Effector memory CD4-positive, alpha-beta T cell (primary cell): Measurements from ENCODE around the gene DENND1A.

ENCODE experiments used
- DNase-seq, 3 donors: peaks; one replicate each; pipeline ENCODE4 v3.0.0-alpha.2; 2020
- H3K27ac ChIP-seq: 2 replicates; pipeline ENCODE4 v1.7.0; 2013; ENCODE audit warnings: mild to moderate bottlenecking, low read length, moderate library complexity; ENCODE audit not compliant: insufficient read depth, poor library complexity, severe bottlenecking
- H3K27me3 ChIP-seq: replicated peaks from 2 replicates; pipeline ENCODE4 v1.7.0; 2013; ENCODE audit warnings: mild to moderate bottlenecking, low read length; ENCODE audit not compliant: insufficient read depth, control insufficient read depth, poor library complexity, severe bottlenecking
- H3K36me3 ChIP-seq: 2 replicates; pipeline ENCODE4 v1.7.0; 2013; ENCODE audit warnings: mild to moderate bottlenecking, low read length, moderate library complexity; ENCODE audit not compliant: control insufficient read depth, insufficient read depth
- H3K4me1 ChIP-seq: 2 replicates; pipeline ENCODE4 v1.7.0; 2013; ENCODE audit warnings: low read length, mild to moderate bottlenecking; ENCODE audit not compliant: control insufficient read depth, insufficient read depth, poor library complexity, severe bottlenecking
- H3K4me3 ChIP-seq: 2 replicates; pipeline ENCODE4 v1.7.0; 2013; ENCODE audit warnings: low read length, low read depth, mild to moderate bottlenecking; ENCODE audit not compliant: insufficient read depth, poor library complexity, severe bottlenecking
- H3K9me3 ChIP-seq: 2 replicates; pipeline ENCODE4 v1.7.0; 2013; ENCODE audit warnings: mild to moderate bottlenecking, low read length, moderate library complexity; ENCODE audit not compliant: control insufficient read depth

The DENND1A gene

GRCh38 chr9:123470991-123471770 lies 458.7 kb downstream of the DENND1A start:
- no peak overlapping the region for H3K4me3 ChIP-seq
- no peak overlapping the region for H3K27ac ChIP-seq
- H3K36me3 ChIP-seq: no peaks in the 10 kb centered on the region
- H3K27me3 ChIP-seq: no peaks in the 10 kb centered on the region
- DNase-seq: no peak
- no peaks in the 10 kb centered on the region for H3K4me1 ChIP-seq
- H3K9me3 ChIP-seq: no peaks in the 10 kb centered on the region

GRCh38 chr9:123470121-123470782 lies 459.7 kb downstream of the DENND1A start:
- no peak for DNase-seq
- Histone ChIP-seq H3K9me3 (no peaks in the 10 kb centered on the region), H3K4me3 (no peak overlapping the region), H3K36me3 (no peaks in the 10 kb centered on the region), H3K27ac (no peak overlapping the region), H3K27me3 (no peaks in the 10 kb centered on the region), H3K4me1 (no peaks in the 10 kb centered on the region)

DNA sequence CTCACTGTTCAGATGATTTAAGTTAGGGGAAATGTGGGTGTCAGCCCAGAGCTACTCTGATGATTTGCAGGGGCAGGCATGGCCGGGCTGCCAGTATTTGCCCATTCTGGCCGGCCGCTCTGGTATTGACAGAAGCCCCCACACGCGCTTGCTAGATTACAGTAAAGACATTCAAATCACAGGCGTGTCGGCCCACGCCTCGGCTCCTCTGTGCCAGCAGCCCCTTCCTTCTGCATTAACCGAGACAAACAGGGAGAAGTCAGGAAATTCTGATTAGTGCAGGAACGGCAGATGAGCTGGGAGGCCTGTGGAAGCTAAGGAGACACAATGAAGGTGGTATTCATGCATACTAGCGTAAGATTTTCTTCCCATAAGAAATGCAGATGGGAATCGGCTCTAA lies 460.6 kb downstream of the DENND1A start:
- H3K4me3 ChIP-seq: no peak overlapping the region
- H3K27me3 ChIP-seq: no peaks in the 10 kb centered on the region
- DNase-seq: no peak
- H3K27ac ChIP-seq: no peak overlapping the region
- no peaks in the 10 kb centered on the region for H3K9me3 ChIP-seq
- H3K4me1 ChIP-seq: no peaks in the 10 kb centered on the region
- H3K36me3 ChIP-seq: no peaks in the 10 kb centered on the region

- Histone ChIP-seq H3K27ac (no peak overlapping the region), H3K27me3 (no peaks in the 10 kb centered on the region), H3K4me1 (no peaks in the 10 kb centered on the region), H3K36me3 (no peaks in the 10 kb centered on the region), H3K9me3 (no peaks in the 10 kb centered on the region), H3K4me3 (no peak overlapping the region)
- no peak for DNase-seq
Measured at GRCh38 chr9:123468541-123468940, 461.4 kb downstream of the DENND1A start.

- H3K27me3 ChIP-seq: no peaks in the 10 kb centered on the region
Measured at GRCh38 chr9:123465304-123465703, 464.6 kb downstream of the DENND1A start.

DNA sequence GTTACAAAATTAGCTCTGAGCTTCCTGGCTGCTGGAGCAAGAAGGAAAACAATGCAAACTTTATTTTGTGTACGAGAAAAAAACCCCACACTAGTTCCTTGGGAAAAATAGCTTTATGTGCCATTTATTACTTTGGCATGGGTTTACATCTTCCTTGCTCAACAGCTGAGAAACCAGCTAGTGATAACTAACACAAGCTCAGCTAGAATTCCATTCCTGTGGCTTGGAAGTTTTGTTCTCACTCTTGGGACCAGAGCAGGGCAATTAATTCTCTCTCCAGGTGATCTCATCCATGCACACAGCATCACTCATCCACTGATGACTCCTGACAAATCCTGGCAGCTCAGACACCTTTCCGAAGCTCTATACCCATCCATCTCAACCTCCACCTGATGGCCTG lies 469.8 kb downstream of the DENND1A start:
- Histone ChIP-seq H3K27ac (no peak overlapping the region), H3K27me3 (no peaks in the 10 kb centered on the region), H3K9me3 (no peaks in the 10 kb centered on the region), H3K4me1 (no peaks in the 10 kb centered on the region), H3K36me3 (no peaks in the 10 kb centered on the region), H3K4me3 (no peak overlapping the region)
- no peak for DNase-seq

More at GRCh38 chr9:123465304-123465703, 464.6 kb downstream of the DENND1A start:
- no peaks in the 10 kb centered on the region for H3K9me3 ChIP-seq
- H3K4me3 ChIP-seq: no peak overlapping the region
- no peaks in the 10 kb centered on the region for H3K4me1 ChIP-seq
- DNase-seq: no peak
- no peak overlapping the region for H3K27ac ChIP-seq
- H3K36me3 ChIP-seq: no peaks in the 10 kb centered on the region

GRCh38 chr9:123457583-123457982 lies 472.3 kb downstream of the DENND1A start:
- no peak for DNase-seq
- Histone ChIP-seq H3K36me3 (peaks cover 3% of the 10 kb centered on the region), H3K9me3 (no peaks in the 10 kb centered on the region), H3K27ac (no peak overlapping the region), H3K4me3 (no peak overlapping the region), H3K27me3 (no peaks in the 10 kb centered on the region), H3K4me1 (no peaks in the 10 kb centered on the region)

GRCh38 chr9:123456011-123456410 lies 473.9 kb downstream of the DENND1A start:
- Histone ChIP-seq H3K27ac (no peak overlapping the region), H3K4me1 (no peaks in the 10 kb centered on the region), H3K27me3 (no peaks in the 10 kb centered on the region), H3K9me3 (no peaks in the 10 kb centered on the region), H3K4me3 (no peak overlapping the region), H3K36me3 (peaks cover 3% of the 10 kb centered on the region)
- DNase-seq: no peak

GRCh38 chr9:123455187-123455586 lies 474.7 kb downstream of the DENND1A start:
- H3K36me3 ChIP-seq: peaks cover 3% of the 10 kb centered on the region
- DNase-seq: no peak
- no peak overlapping the region for H3K27ac ChIP-seq
- no peaks in the 10 kb centered on the region for H3K4me1 ChIP-seq
- no peak overlapping the region for H3K4me3 ChIP-seq
- no peaks in the 10 kb centered on the region for H3K27me3 ChIP-seq
- H3K9me3 ChIP-seq: no peaks in the 10 kb centered on the region

DNA sequence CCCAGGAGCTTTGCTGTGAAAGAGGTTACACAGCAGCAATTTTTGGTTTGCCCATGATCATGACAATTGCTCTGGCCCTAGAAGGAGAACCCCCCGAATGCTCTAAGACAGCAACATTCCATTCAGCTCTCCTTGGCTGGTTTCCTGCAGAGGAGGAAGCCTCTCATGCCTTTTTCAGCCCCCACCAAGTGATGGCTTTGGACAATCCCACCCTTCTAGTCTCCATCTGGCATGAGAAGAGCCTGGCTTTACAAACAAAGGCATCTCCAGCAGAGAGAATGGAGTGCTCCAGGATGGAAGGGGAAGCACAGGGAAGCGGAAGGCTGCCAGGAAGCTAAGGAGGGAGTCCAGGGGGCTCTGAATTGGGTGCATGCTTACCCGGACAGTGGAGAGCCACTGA lies 475.6 kb downstream of the DENND1A start:
- Histone ChIP-seq H3K9me3 (no peaks in the 10 kb centered on the region), H3K4me3 (no peak overlapping the region), H3K4me1 (no peaks in the 10 kb centered on the region), H3K27ac (no peak overlapping the region), H3K27me3 (no peaks in the 10 kb centered on the region), H3K36me3 (peaks cover 3% of the 10 kb centered on the region)
- DNase-seq: no peak
